ENCODE results near the gene THADA.

THADA gene

GRCh38 chr2:43198263-43198662, 397.6 kb downstream of the THADA start:
- Histone ChIP-seq H2AFZ (ENCODE audit: low read depth) (no peak overlapping the region), H3K79me2 (ENCODE audit: insufficient read depth, low read depth) (no peaks in the 10 kb centered on the region), H3K9ac (no peak overlapping the region), H3K4me3 (IDR thresholded peaks at IDR 0.05; ENCODE audit: insufficient read depth, low read depth, low read length) (no peak overlapping the region), H3K36me3 (ENCODE audit: insufficient read depth) (no peaks in the 10 kb centered on the region), H4K20me1 (ENCODE audit: insufficient read depth) (no peaks in the 10 kb centered on the region), H3K27ac (no peak overlapping the region), H3K27me3 (ENCODE audit: insufficient read depth, low read depth) (no peaks in the 10 kb centered on the region), H3K4me2 (no peak overlapping the region), H3K4me1 (ENCODE audit: low read depth, poor library complexity, severe bottlenecking) (no peaks in the 10 kb centered on the region)
- TF ChIP-seq CTCF (conservative IDR thresholded peaks at IDR 0.05; ENCODE audit: low read depth, low read length) = no peak

GRCh38 chr2:43197588-43197896, 398.3 kb downstream of the THADA start:
- H3K27me3 ChIP-seq (ENCODE audit: insufficient read depth, low read depth) = no peaks in the 10 kb centered on the region
- H3K4me1 ChIP-seq (ENCODE audit: low read depth, poor library complexity, severe bottlenecking) = no peaks in the 10 kb centered on the region
- H2AFZ ChIP-seq (ENCODE audit: low read depth) = no peak overlapping the region
- H3K4me3 ChIP-seq (IDR thresholded peaks at IDR 0.05; ENCODE audit: insufficient read depth, low read depth, low read length) = no peak overlapping the region
- no peaks in the 10 kb centered on the region for H3K79me2 ChIP-seq (ENCODE audit: insufficient read depth, low read depth)
- TF ChIP-seq CTCF (conservative IDR thresholded peaks at IDR 0.05; ENCODE audit: low read depth, low read length) = no peak
- no peak overlapping the region for H3K9ac ChIP-seq
- H4K20me1 ChIP-seq (ENCODE audit: insufficient read depth) = no peaks in the 10 kb centered on the region
- no peaks in the 10 kb centered on the region for H3K36me3 ChIP-seq (ENCODE audit: insufficient read depth)
- no peak overlapping the region for H3K27ac ChIP-seq
- no peak overlapping the region for H3K4me2 ChIP-seq

GRCh38 chr2:43196768-43197587, 398.9 kb downstream of the THADA start:
- no peak for TF ChIP-seq CTCF (conservative IDR thresholded peaks at IDR 0.05; ENCODE audit: low read depth, low read length)
- no peaks in the 10 kb centered on the region for H3K79me2 ChIP-seq (ENCODE audit: insufficient read depth, low read depth)
- H4K20me1 ChIP-seq (ENCODE audit: insufficient read depth) = no peaks in the 10 kb centered on the region
- no peaks in the 10 kb centered on the region for H3K36me3 ChIP-seq (ENCODE audit: insufficient read depth)
- no peak overlapping the region for H3K27ac ChIP-seq
- H3K4me2 ChIP-seq = no peak overlapping the region
- H3K4me1 ChIP-seq (ENCODE audit: low read depth, poor library complexity, severe bottlenecking) = peaks cover 5% of the 10 kb centered on the region
- H2AFZ ChIP-seq (ENCODE audit: low read depth) = no peak overlapping the region
- H3K27me3 ChIP-seq (ENCODE audit: insufficient read depth, low read depth) = no peaks in the 10 kb centered on the region
- no peak overlapping the region for H3K4me3 ChIP-seq (IDR thresholded peaks at IDR 0.05; ENCODE audit: insufficient read depth, low read depth, low read length)
- no peak overlapping the region for H3K9ac ChIP-seq

- Histone ChIP-seq H3K27me3 (ENCODE audit: insufficient read depth, low read depth) (no peaks in the 10 kb centered on the region), H3K27ac (no peak overlapping the region), H3K4me1 (ENCODE audit: low read depth, poor library complexity, severe bottlenecking) (peaks cover 5% of the 10 kb centered on the region), H3K79me2 (ENCODE audit: insufficient read depth, low read depth) (no peaks in the 10 kb centered on the region), H4K20me1 (ENCODE audit: insufficient read depth) (no peaks in the 10 kb centered on the region), H3K9ac (no peak overlapping the region), H3K4me3 (IDR thresholded peaks at IDR 0.05; ENCODE audit: insufficient read depth, low read depth, low read length) (no peak overlapping the region), H3K36me3 (ENCODE audit: insufficient read depth) (no peaks in the 10 kb centered on the region), H3K4me2 (no peak overlapping the region), H2AFZ (ENCODE audit: low read depth) (no peak overlapping the region)
- TF ChIP-seq CTCF (conservative IDR thresholded peaks at IDR 0.05; ENCODE audit: low read depth, low read length) = no peak
These were observed 401.5 kb downstream of the THADA start for GRCh38 chr2:43194121-43194869.

Measured in KMS-11 (cell line).